ENCODE results near the gene CLEC2A. TPM values are rescaled to one million over a fixed set of nuclear protein-coding genes. Genes with fewer than 3 reads are reported as not detected.
"Not testable (repeated sequence)": the region's sequence is repeated elsewhere in the genome, so short reads cannot be mapped to it uniquely, and the experiment has no call there.

Gene CLEC2A
- total RNA-seq, 6 donors from 2014 or later: not detected

DNA sequence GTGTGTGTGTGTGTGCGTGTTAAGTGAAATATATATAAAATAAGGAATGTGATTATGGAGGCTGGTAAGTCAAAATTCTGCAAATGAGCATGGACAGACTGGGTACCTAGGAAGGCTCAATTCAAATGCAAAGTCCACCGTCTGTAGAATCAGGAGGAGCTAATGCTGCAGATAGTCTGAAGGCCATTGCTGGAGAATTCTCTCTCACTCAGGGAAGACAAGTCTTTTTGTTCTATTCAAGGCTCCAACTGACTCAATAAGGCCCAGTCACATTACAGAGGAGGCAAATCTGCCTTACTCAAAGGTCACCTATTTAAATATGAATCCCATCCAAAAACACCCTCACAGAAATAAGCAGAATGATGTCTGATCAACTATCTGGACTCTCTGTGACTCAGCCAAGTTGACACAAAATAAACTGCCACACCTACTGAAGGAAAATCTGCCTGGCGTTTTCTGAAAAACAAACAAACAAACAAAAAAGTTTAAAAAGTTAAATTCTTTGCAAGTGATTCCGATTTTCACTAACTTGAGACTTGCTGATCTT lies 51.6 kb downstream of the CLEC2A start:
- Histone ChIP-seq H3K36me3 (no peaks in the 10 kb centered on the region), H3K27me3 (no peaks in the 10 kb centered on the region), H3K9me3 (no peaks in the 10 kb centered on the region), H3K4me3 (no peak overlapping the region), H3K27ac (no peak overlapping the region), H3K4me1 (no peaks in the 10 kb centered on the region)
- 77 to 85% methylated on average over 4 of the region's 4 CpGs for WGBS, 2 donors
- DNase-seq (no peak), ATAC-seq (ENCODE audit: low FRiP score in 2 of 2) (no peak)
- TF ChIP-seq POLR2AphosphoS5 (IDR thresholded peaks at IDR 0.05) (no peak), EP300 (IDR thresholded peaks at IDR 0.05) (no peak), POLR2A (IDR thresholded peaks at IDR 0.05) (no peak)
- TF ChIP-seq, protein P1, sequence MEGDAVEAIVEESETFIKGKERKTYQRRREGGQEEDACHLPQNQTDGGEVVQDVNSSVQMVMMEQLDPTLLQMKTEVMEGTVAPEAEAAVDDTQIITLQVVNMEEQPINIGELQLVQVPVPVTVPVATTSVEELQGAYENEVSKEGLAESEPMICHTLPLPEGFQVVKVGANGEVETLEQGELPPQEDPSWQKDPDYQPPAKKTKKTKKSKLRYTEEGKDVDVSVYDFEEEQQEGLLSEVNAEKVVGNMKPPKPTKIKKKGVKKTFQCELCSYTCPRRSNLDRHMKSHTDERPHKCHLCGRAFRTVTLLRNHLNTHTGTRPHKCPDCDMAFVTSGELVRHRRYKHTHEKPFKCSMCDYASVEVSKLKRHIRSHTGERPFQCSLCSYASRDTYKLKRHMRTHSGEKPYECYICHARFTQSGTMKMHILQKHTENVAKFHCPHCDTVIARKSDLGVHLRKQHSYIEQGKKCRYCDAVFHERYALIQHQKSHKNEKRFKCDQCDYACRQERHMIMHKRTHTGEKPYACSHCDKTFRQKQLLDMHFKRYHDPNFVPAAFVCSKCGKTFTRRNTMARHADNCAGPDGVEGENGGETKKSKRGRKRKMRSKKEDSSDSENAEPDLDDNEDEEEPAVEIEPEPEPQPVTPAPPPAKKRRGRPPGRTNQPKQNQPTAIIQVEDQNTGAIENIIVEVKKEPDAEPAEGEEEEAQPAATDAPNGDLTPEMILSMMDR (IDR thresholded peaks at IDR 0.05): no peak

DNA sequence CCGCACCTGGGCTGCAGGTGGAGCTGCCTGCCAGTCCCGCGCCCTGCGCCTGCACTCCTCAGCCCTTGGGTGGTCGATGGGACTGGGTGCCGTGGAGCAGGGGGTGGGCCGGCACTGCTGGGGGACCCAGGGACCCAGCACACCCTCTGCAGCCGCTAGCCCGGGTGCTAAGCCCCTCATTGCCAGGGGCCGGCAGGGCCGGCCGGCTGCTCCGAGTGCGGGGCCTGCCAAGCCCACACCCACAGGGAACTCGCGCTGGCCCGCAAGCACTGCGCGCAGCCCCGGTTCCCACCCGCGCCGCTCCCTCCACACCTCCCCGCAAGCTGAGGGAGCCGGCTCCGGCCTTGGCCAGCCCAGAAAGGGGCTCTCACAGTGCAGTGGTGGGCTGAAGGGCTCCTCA lies 56.0 kb downstream of the CLEC2A start:
- ATAC-seq (ENCODE audit: low FRiP score in 2 of 2): not testable (repeated sequence)
- peak in 1 of 2 donors; percentile 79 for DNase-seq

DNA sequence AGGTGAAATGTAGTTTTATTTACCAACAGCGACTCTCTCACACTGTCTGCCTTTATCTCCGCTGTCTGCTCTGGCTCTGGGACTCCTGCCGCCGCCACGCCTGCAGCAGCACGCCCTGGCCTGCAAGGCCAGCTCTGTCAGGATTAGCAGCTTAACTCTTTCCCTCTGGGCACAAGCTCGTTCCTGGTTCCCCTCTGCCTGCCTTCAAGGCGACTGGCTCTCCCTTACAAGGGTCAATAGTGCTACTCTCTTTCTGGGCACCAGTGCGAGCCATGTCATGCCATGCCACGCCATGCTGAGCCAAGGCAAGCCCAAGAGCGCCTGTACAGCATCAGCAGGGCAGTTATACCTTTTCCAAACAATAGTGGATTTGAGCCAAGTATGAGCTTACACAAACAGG lies 59.4 kb downstream of the CLEC2A start:
- Histone ChIP-seq H3K27ac (no peak overlapping the region), H3K36me3 (no peaks in the 10 kb centered on the region), H3K27me3 (no peaks in the 10 kb centered on the region), H3K9me3 (no peaks in the 10 kb centered on the region), H3K4me3 (no peak overlapping the region), H3K4me1 (peaks cover 0 to 5% (median 2%) of the 10 kb centered on the region in 4 donors)
- DNase-seq (peak in 1 of 2 donors; percentile 47), ATAC-seq (ENCODE audit: low FRiP score in 2 of 2) (no peak)
- TF ChIP-seq POLR2AphosphoS5 (IDR thresholded peaks at IDR 0.05) (no peak), POLR2A (IDR thresholded peaks at IDR 0.05) (no peak), EP300 (IDR thresholded peaks at IDR 0.05) (no peak)
- TF ChIP-seq, protein P1 (IDR thresholded peaks at IDR 0.05): no peak
- WGBS, 2 donors: 82 to 89% methylated on average over 11 of the region's 11 CpGs

More for the DNA sequence above, 56.0 kb downstream of the CLEC2A start:
- H3K36me3 ChIP-seq, H3K27ac ChIP-seq, H3K27me3 ChIP-seq, H3K4me1 ChIP-seq, H3K4me3 ChIP-seq, H3K9me3 ChIP-seq: not testable (repeated sequence)
- 90 to 98% methylated on average over 7 to 10 of the region's 26 CpGs for WGBS, 2 donors

DNA sequence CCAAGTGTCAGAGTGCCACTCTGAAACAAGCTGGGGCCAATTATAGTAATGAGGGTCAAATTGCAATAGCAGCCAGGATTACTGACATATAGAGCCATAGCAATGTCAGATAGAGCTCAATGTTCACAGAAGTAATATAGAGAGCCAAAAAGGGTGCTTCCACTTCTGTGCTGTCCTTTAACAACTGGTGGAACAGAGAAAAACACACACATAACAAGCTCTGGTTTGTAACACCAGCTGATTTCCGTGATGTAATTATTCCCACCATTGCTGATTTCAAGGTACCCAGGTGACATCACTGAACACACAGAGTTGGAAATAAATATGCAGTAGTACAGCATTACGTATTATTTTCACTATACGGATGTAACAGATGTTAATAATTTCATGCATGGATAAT lies 60.0 kb downstream of the CLEC2A start:
- H3K36me3 ChIP-seq: no peaks in the 10 kb centered on the region
- H3K4me3 ChIP-seq: no peak overlapping the region
- H3K9me3 ChIP-seq: no peaks in the 10 kb centered on the region
- ATAC-seq (ENCODE audit: low FRiP score in 2 of 2) (no peak), DNase-seq (no peak)
- WGBS, 2 donors: 92 to 100% methylated on average over 3 of the region's 3 CpGs
- no peaks in the 10 kb centered on the region for H3K27me3 ChIP-seq
- H3K27ac ChIP-seq: no peak overlapping the region
- TF ChIP-seq POLR2AphosphoS5 (IDR thresholded peaks at IDR 0.05) (no peak), EP300 (IDR thresholded peaks at IDR 0.05) (no peak), POLR2A (IDR thresholded peaks at IDR 0.05) (no peak)
- TF ChIP-seq, protein P1 (IDR thresholded peaks at IDR 0.05): no peak
- H3K4me1 ChIP-seq: peaks cover 0 to 5% (median 2%) of the 10 kb centered on the region in 4 donors

DNA sequence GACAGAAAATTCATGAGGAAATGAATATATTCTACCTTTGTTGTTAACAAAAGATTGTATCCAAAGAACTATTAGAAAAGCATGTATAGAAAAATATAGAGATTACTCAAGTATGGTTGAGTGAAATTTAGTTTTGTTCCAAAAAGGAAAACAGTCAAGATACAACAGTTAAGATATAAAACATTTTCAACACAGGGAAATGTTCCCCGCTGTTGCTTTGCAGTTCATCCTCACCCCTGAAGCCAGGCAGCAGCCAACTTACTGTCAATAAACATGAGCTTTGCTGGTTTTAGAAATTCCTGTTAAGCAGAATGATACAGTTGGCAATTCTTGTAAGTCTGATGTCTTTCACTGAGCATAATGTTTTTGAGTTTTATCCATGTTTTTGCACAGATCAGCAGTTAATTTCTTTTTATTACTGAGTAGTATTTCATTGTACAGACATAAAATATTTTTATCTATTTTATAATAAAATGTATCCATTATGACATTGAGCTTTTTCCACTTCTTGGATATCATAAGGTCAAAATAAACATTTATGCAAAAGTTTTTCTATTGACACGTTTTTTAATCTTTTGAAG lies 61.8 kb downstream of the CLEC2A start:
- no peak for ATAC-seq (ENCODE audit: low FRiP score in 2 of 2)

More for the DNA sequence above, 61.8 kb downstream of the CLEC2A start:
- Histone ChIP-seq H3K4me3 (peak overlapping the region in 3 of 4 donors; percentile 37 to 52 (median 48)), H3K4me1 (peaks cover 0 to 9% (median 2%) of the 10 kb centered on the region in 4 donors), H3K36me3 (no peaks in the 10 kb centered on the region), H3K9me3 (no peaks in the 10 kb centered on the region), H3K27me3 (no peaks in the 10 kb centered on the region), H3K27ac (peak overlapping the region; percentile 76 to 94 (median 86))
- no peak for DNase-seq
- WGBS, 2 donors: 50 to 57% methylated on average over 2 of the region's 2 CpGs
- TF ChIP-seq, protein P1 (IDR thresholded peaks at IDR 0.05): no peak
- TF ChIP-seq EP300 (IDR thresholded peaks at IDR 0.05): no peak
- no peak for TF ChIP-seq POLR2AphosphoS5 (IDR thresholded peaks at IDR 0.05)
- no peak for TF ChIP-seq POLR2A (IDR thresholded peaks at IDR 0.05)

All from upper lobe of left lung (tissue), 6 donors.